Stimulated activated memory B cell treated with anti-CD40 and anti-IgM and Interleukin-4, amounts not matched to agents 10 μg/mL and 1 μg/mL and 100 μg/mL, for 72 hours (primary cell): ENCODE results near the gene CAVIN1.
"Not testable (repeated sequence)": the region's sequence is repeated elsewhere in the genome, so short reads cannot be mapped to it uniquely, and the experiment has no call there.

Source experiments
- ATAC-seq: fragments of 150-1000 bp; cut with Tn5 transposase; 2 replicates; pipeline ENCODE4 v1.10.0; 2021
- H3K27ac Mint-ChIP-seq: one replicate; pipeline ENCODE4 v1.8.0; 2022; ENCODE audit warnings: mild to moderate bottlenecking, mixed read lengths
- H3K27me3 Mint-ChIP-seq: one replicate; pipeline ENCODE4 v1.8.0; 2022; ENCODE audit warnings: mixed read lengths
- H3K36me3 Mint-ChIP-seq: one replicate; pipeline ENCODE4 v1.8.0; 2022; ENCODE audit warnings: mixed read lengths
- H3K4me1 Mint-ChIP-seq: one replicate; pipeline ENCODE4 v1.8.0; 2022; ENCODE audit warnings: mixed read lengths
- H3K4me3 Mint-ChIP-seq: one replicate; pipeline ENCODE4 v1.8.0; 2022; ENCODE audit warnings: mild to moderate bottlenecking, moderate library complexity, mixed read lengths
- H3K9me3 Mint-ChIP-seq: one replicate; pipeline ENCODE4 v1.8.0; 2022; ENCODE audit warnings: mixed read lengths

Gene CAVIN1

GRCh38 chr17:42400844-42401375 lies 22.1 kb downstream of the CAVIN1 start:
- not testable (repeated sequence) for ATAC-seq, H3K27me3 Mint-ChIP-seq, H3K4me3 Mint-ChIP-seq, H3K27ac Mint-ChIP-seq, H3K36me3 Mint-ChIP-seq, H3K9me3 Mint-ChIP-seq
- peaks cover 10% of the 10 kb centered on the region for H3K4me1 Mint-ChIP-seq

- H3K9me3 Mint-ChIP-seq: no peaks in the 10 kb centered on the region
- no peak for ATAC-seq
- H3K27me3 Mint-ChIP-seq: no peaks in the 10 kb centered on the region
- H3K4me3 Mint-ChIP-seq: no peak overlapping the region
- H3K36me3 Mint-ChIP-seq: no peaks in the 10 kb centered on the region
- H3K27ac Mint-ChIP-seq: peak overlapping the region; percentile 13
- peaks cover 8% of the 10 kb centered on the region for H3K4me1 Mint-ChIP-seq
These were observed 22.9 kb downstream of the CAVIN1 start for GRCh38 chr17:42399948-42400843.

- Mint-ChIP-seq H3K36me3 (no peaks in the 10 kb centered on the region), H3K4me3 (no peak overlapping the region), H3K27ac (no peak overlapping the region), H3K4me1 (peaks cover 18% of the 10 kb centered on the region), H3K27me3 (no peaks in the 10 kb centered on the region), H3K9me3 (no peaks in the 10 kb centered on the region)
- ATAC-seq: no peak
These were observed 23.9 kb downstream of the CAVIN1 start for GRCh38 chr17:42399121-42399520.

- peaks cover 23% of the 10 kb centered on the region for H3K4me1 Mint-ChIP-seq
- H3K36me3 Mint-ChIP-seq, H3K27me3 Mint-ChIP-seq, ATAC-seq, H3K27ac Mint-ChIP-seq, H3K9me3 Mint-ChIP-seq, H3K4me3 Mint-ChIP-seq: not testable (repeated sequence)
These were observed 27.5 kb downstream of the CAVIN1 start for GRCh38 chr17:42395601-42396000.

GRCh38 chr17:42394838-42395237 lies 28.2 kb downstream of the CAVIN1 start:
- Mint-ChIP-seq H3K4me3 (no peak overlapping the region), H3K9me3 (no peaks in the 10 kb centered on the region), H3K36me3 (no peaks in the 10 kb centered on the region), H3K27ac (peak overlapping the region; percentile 80), H3K4me1 (peaks cover 31% of the 10 kb centered on the region), H3K27me3 (no peaks in the 10 kb centered on the region)
- ATAC-seq: no peak

GRCh38 chr17:42392692-42393415 lies 30.2 kb downstream of the CAVIN1 start:
- no peaks in the 10 kb centered on the region for H3K27me3 Mint-ChIP-seq
- H3K4me1 Mint-ChIP-seq: peaks cover 37% of the 10 kb centered on the region
- no peaks in the 10 kb centered on the region for H3K36me3 Mint-ChIP-seq
- peak overlapping the region; percentile 80 for H3K27ac Mint-ChIP-seq
- no peaks in the 10 kb centered on the region for H3K9me3 Mint-ChIP-seq
- no peak overlapping the region for H3K4me3 Mint-ChIP-seq
- no peak for ATAC-seq

- H3K27ac Mint-ChIP-seq, H3K27me3 Mint-ChIP-seq, ATAC-seq, H3K36me3 Mint-ChIP-seq, H3K4me3 Mint-ChIP-seq, H3K9me3 Mint-ChIP-seq: not testable (repeated sequence)
- H3K4me1 Mint-ChIP-seq: peaks cover 46% of the 10 kb centered on the region
These were observed 31.6 kb downstream of the CAVIN1 start for GRCh38 chr17:42391439-42391838.

- Mint-ChIP-seq H3K4me3 (peak overlapping the region; percentile 68), H3K9me3 (no peaks in the 10 kb centered on the region), H3K36me3 (peaks cover 5% of the 10 kb centered on the region), H3K4me1 (peaks cover 57% of the 10 kb centered on the region), H3K27me3 (no peaks in the 10 kb centered on the region), H3K27ac (peak overlapping the region; percentile 97)
- ATAC-seq: no peak
These were observed 33.2 kb downstream of the CAVIN1 start for GRCh38 chr17:42389899-42390298.

- peak overlapping the region; percentile 97 for H3K27ac Mint-ChIP-seq
- H3K4me3 Mint-ChIP-seq: peak overlapping the region; percentile 89
- peak; percentile 75 for ATAC-seq
- H3K9me3 Mint-ChIP-seq: no peaks in the 10 kb centered on the region
- peaks cover 5% of the 10 kb centered on the region for H3K36me3 Mint-ChIP-seq
- no peaks in the 10 kb centered on the region for H3K27me3 Mint-ChIP-seq
- H3K4me1 Mint-ChIP-seq: peaks cover 54% of the 10 kb centered on the region
These were observed 34.0 kb downstream of the CAVIN1 start for GRCh38 chr17:42389135-42389417.

- H3K27ac Mint-ChIP-seq: peak within 1 kb of the TSS; percentile 97
- peak; percentile 96 for ATAC-seq
- no peaks in the 10 kb centered on the region for H3K9me3 Mint-ChIP-seq
- peaks cover 5% of the 10 kb centered on the region for H3K36me3 Mint-ChIP-seq
- H3K4me1 Mint-ChIP-seq: peaks cover 54% of the 10 kb centered on the region
- peak within 1 kb of the TSS; percentile 89 for H3K4me3 Mint-ChIP-seq
- no peaks in the 10 kb centered on the region for H3K27me3 Mint-ChIP-seq
These were observed 34.5 kb downstream of the CAVIN1 start, which contains the start of gene STAT3 for GRCh38 chr17:42388381-42389134. STAT3 (minus strand) TSS chr17:42388442; CDS start chr17:42348516, 39,926 bp downstream.

GRCh38 chr17:42387661-42388380 lies 35.2 kb downstream of the CAVIN1 start:
- peaks cover 59% of the 10 kb centered on the region for H3K4me1 Mint-ChIP-seq
- H3K4me3 Mint-ChIP-seq: peak overlapping the region; percentile 89
- H3K27ac Mint-ChIP-seq: peak overlapping the region; percentile 97
- no peaks in the 10 kb centered on the region for H3K9me3 Mint-ChIP-seq
- H3K36me3 Mint-ChIP-seq: peaks cover 7% of the 10 kb centered on the region
- H3K27me3 Mint-ChIP-seq: no peaks in the 10 kb centered on the region
- ATAC-seq: peak; percentile 0

- Mint-ChIP-seq H3K9me3 (no peaks in the 10 kb centered on the region), H3K36me3 (peaks cover 16% of the 10 kb centered on the region), H3K4me1 (peaks cover 62% of the 10 kb centered on the region), H3K27ac (peak overlapping the region; percentile 97), H3K27me3 (no peaks in the 10 kb centered on the region), H3K4me3 (peak overlapping the region; percentile 89)
- ATAC-seq: no peak
These were observed 36.0 kb downstream of the CAVIN1 start for GRCh38 chr17:42386777-42387657.

- H3K27ac Mint-ChIP-seq: peak overlapping the region; percentile 46
- peaks cover 74% of the 10 kb centered on the region for H3K4me1 Mint-ChIP-seq
- peaks cover 28% of the 10 kb centered on the region for H3K36me3 Mint-ChIP-seq
- H3K4me3 Mint-ChIP-seq: no peak overlapping the region
- no peak for ATAC-seq
- H3K9me3 Mint-ChIP-seq: no peaks in the 10 kb centered on the region
- H3K27me3 Mint-ChIP-seq: no peaks in the 10 kb centered on the region
These were observed 41.2 kb downstream of the CAVIN1 start for GRCh38 chr17:42381898-42382297.

GRCh38 chr17:42380935-42381334 lies 42.1 kb downstream of the CAVIN1 start:
- no peak overlapping the region for H3K4me3 Mint-ChIP-seq
- no peaks in the 10 kb centered on the region for H3K27me3 Mint-ChIP-seq
- H3K36me3 Mint-ChIP-seq: peaks cover 23% of the 10 kb centered on the region
- no peaks in the 10 kb centered on the region for H3K9me3 Mint-ChIP-seq
- no peak overlapping the region for H3K27ac Mint-ChIP-seq
- H3K4me1 Mint-ChIP-seq: peaks cover 66% of the 10 kb centered on the region
- no peak for ATAC-seq
